Activated naive CD4-positive, alpha-beta T cell treated with anti-CD3 and anti-CD28 coated beads for 36 hours (primary cell): ENCODE results near the gene PRPS1. TPM values are rescaled to one million over a fixed set of nuclear protein-coding genes. Genes with fewer than 3 reads are reported as not detected.
"Not testable (repeated sequence)": the region's sequence is repeated elsewhere in the genome, so short reads cannot be mapped to it uniquely, and the experiment has no call there.

ENCODE experiments used
- CTCF ChIA-PET: fragments of 350-600 bp; sonication (Branson Sonifier 250); formaldehyde crosslinking; loops from one replicate; lab custom pipeline; 2021; ENCODE audit warnings: antibody characterized with exemption; lab: Charles Lee
- DNase-seq: peaks from one replicate; pipeline ENCODE4 v3.0.0-alpha.2; 2020
- H3K27ac Mint-ChIP-seq: one replicate; pipeline ENCODE4 v1.8.0; 2021; ENCODE audit warnings: mild to moderate bottlenecking, mixed read lengths
- H3K27me3 Mint-ChIP-seq: one replicate; pipeline ENCODE4 v1.8.0; 2021; ENCODE audit warnings: low read depth, mixed read lengths
- H3K36me3 Mint-ChIP-seq: one replicate; pipeline ENCODE4 v1.8.0; 2021; ENCODE audit warnings: low read depth, mixed read lengths
- H3K4me1 Mint-ChIP-seq: one replicate; pipeline ENCODE4 v1.8.0; 2021; ENCODE audit warnings: low read depth, mixed read lengths
- H3K4me3 Mint-ChIP-seq: one replicate; pipeline ENCODE4 v1.8.0; 2021; ENCODE audit warnings: mild to moderate bottlenecking, moderate library complexity, mixed read lengths
- H3K9me3 Mint-ChIP-seq: one replicate; pipeline ENCODE4 v1.8.0; 2021; ENCODE audit warnings: mixed read lengths
- intact Hi-C: fragments of 100-400 bp; cut with micrococcal nuclease; formaldehyde crosslinking; loops from one replicate; pipeline ENCODE4 v1.15.1; 2023
- total RNA-seq, 2 experiments: library from RNA; stranded (reverse); gene quantifications; one replicate each; pipeline ENCODE4 v1.2.3, GENCODE V29; 2021

PRPS1 gene
- total RNA-seq, 2 experiments from 2014 or later = 195 to 196 TPM

DNA sequence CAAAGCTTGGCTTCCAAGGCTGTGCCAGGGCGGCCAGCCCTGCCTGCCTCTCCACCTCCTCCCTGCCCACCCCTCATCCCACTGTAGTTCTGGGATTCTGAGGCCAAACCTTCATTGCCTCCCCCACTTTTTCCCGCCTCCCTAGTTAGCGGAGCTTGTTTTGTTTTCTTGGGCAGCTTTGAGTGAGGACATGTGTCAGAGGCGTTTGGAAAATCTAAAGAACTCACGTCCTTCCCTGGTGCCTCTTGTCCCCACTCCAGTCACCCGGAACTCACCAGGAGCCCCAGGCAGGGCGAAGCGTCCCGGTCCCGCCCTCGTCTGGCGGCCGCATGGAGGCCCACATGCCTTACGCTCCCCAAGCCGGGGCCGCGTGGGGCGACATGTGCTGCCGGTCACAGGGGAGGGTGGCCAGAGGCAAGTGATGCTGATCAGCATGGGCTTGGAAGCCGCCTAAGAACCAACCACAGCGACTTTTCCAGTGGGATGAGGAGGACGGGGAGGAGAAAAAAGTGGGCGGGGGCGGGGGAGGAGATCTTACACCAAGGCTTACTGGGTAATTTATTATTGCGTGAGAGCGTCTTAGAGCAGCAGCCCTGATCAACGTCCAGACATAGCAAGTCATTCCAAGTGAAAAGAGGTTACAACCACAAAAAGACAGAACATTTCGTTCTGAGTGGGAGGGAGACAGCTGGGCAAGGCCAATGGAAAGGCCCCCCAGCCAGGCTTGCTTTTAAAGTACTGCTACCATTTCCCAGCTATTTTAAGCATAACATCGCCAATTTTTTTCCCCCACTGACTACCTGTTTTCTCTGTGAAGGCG lies 48.5 kb downstream of the PRPS1 start:
- DNase-seq = peak; percentile 53
- Mint-ChIP-seq H3K4me1 (peaks cover 61% of the 10 kb centered on the region), H3K4me3 (peak overlapping the region; percentile 88), H3K36me3 (no peaks in the 10 kb centered on the region), H3K27ac (peak overlapping the region; percentile 94), H3K9me3 (no peaks in the 10 kb centered on the region), H3K27me3 (no peaks in the 10 kb centered on the region)
- intact Hi-C loops = loop anchor here (2.0 kb wide), 1 partner anchor 172 kb away; no protein-coding TSS in a partner anchor
- CTCF ChIA-PET = interaction anchor here (1.1 to 9.8 kb wide), 6 partner anchors 21 to 100 kb away, joined by 3 to 171 read pairs (median 4); partner anchors contain the start of genes NCBP2L and TSC22D3

- H3K36me3 Mint-ChIP-seq = no peaks in the 10 kb centered on the region
- intact Hi-C loops = loop anchor here (2.0 kb wide), 1 partner anchor 171 kb away; no protein-coding TSS in a partner anchor
- peaks cover 58% of the 10 kb centered on the region for H3K4me1 Mint-ChIP-seq
- DNase-seq = no peak
- H3K9me3 Mint-ChIP-seq = no peaks in the 10 kb centered on the region
- H3K27me3 Mint-ChIP-seq = no peaks in the 10 kb centered on the region
- peak overlapping the region; percentile 94 for H3K27ac Mint-ChIP-seq
- peak overlapping the region; percentile 88 for H3K4me3 Mint-ChIP-seq
- CTCF ChIA-PET = interaction anchor here (2.0 to 9.8 kb wide), 2 partner anchors 41 to 99 kb away, joined by 10 to 171 read pairs; partner anchors contain the start of genes NCBP2L and TSC22D3
Measured at GRCh38 chrX:107677501-107677901, 49.2 kb downstream of the PRPS1 start.

GRCh38 chrX:107677909-107678308 lies 49.6 kb downstream of the PRPS1 start:
- Mint-ChIP-seq H3K9me3 (no peaks in the 10 kb centered on the region), H3K27ac (peak overlapping the region; percentile 94), H3K36me3 (no peaks in the 10 kb centered on the region), H3K4me3 (peak overlapping the region; percentile 88), H3K27me3 (no peaks in the 10 kb centered on the region), H3K4me1 (peaks cover 56% of the 10 kb centered on the region)
- no peak for DNase-seq
- intact Hi-C loops = loop anchor here (2.0 kb wide), 1 partner anchor 171 kb away; no protein-coding TSS in a partner anchor
- CTCF ChIA-PET = interaction anchor here (2.0 to 9.8 kb wide), 2 partner anchors 40 to 98 kb away, joined by 10 to 171 read pairs; partner anchors contain the start of genes NCBP2L and TSC22D3

GRCh38 chrX:107678957-107679740 lies 50.8 kb downstream of the PRPS1 start:
- peak; percentile 87 for DNase-seq
- CTCF ChIA-PET = interaction anchor here (1.1 to 9.8 kb wide), 4 partner anchors 11 to 97 kb away, joined by 3 to 171 read pairs (median 6); partner anchors contain the start of genes NCBP2L and TSC22D3
- H3K27me3 Mint-ChIP-seq = no peaks in the 10 kb centered on the region
- intact Hi-C loops = no loop called here
- H3K27ac Mint-ChIP-seq = peak overlapping the region; percentile 94
- H3K36me3 Mint-ChIP-seq = no peaks in the 10 kb centered on the region
- no peaks in the 10 kb centered on the region for H3K9me3 Mint-ChIP-seq
- H3K4me3 Mint-ChIP-seq = peak overlapping the region; percentile 88
- H3K4me1 Mint-ChIP-seq = peaks cover 52% of the 10 kb centered on the region

- intact Hi-C loops = no loop called here
- DNase-seq = no peak
- H3K27me3 Mint-ChIP-seq = no peaks in the 10 kb centered on the region
- no peak overlapping the region for H3K27ac Mint-ChIP-seq
- peaks cover 52% of the 10 kb centered on the region for H3K4me1 Mint-ChIP-seq
- no peak overlapping the region for H3K4me3 Mint-ChIP-seq
- H3K9me3 Mint-ChIP-seq = no peaks in the 10 kb centered on the region
- CTCF ChIA-PET = no interaction called here
- no peaks in the 10 kb centered on the region for H3K36me3 Mint-ChIP-seq
Measured at GRCh38 chrX:107682256-107682655, 53.9 kb downstream of the PRPS1 start.

- intact Hi-C loops = no loop called here
- DNase-seq = no peak
- Mint-ChIP-seq H3K27me3 (no peaks in the 10 kb centered on the region), H3K9me3 (no peaks in the 10 kb centered on the region), H3K4me1 (peaks cover 46% of the 10 kb centered on the region), H3K36me3 (no peaks in the 10 kb centered on the region), H3K4me3 (no peak overlapping the region), H3K27ac (no peak overlapping the region)
- CTCF ChIA-PET = interaction anchor here (0.6 to 1.3 kb wide), 2 partner anchors 9 to 144 kb away, joined by 3 read pairs; no protein-coding TSS in a partner anchor
Measured at GRCh38 chrX:107683124-107683895, 55.0 kb downstream of the PRPS1 start.

- Mint-ChIP-seq H3K27ac (no peak overlapping the region), H3K36me3 (no peaks in the 10 kb centered on the region)
- CTCF ChIA-PET = interaction anchor here (1.3 kb wide), 1 partner anchor 10 kb away, joined by 3 read pairs; no protein-coding TSS in a partner anchor
Measured at GRCh38 chrX:107683931-107684330, 55.6 kb downstream of the PRPS1 start.

DNA sequence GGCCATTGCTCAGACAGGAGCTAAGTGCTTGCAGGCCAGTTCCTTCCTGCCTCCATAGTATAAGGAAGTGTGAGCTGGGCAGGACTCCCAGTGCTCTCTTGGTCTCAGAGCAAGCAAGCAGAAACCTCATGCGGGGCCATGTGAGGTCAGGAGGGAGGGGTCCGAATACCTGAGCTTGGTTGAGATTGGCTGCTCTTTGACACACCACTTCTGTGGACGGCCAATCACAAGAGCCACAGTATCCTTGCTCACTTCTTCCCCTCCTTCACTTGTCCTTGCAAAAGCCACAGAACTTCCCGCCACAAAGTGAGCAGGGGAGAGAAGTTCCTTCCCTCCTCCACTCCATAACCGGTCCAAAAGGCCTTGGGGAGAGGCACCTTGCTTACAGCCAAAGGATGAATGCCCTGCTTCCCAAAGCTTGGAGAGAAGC lies 56.7 kb downstream of the PRPS1 start:
- intact Hi-C loops = no loop called here
- DNase-seq = peak; percentile 39
- no peak overlapping the region for H3K27ac Mint-ChIP-seq
- H3K27me3 Mint-ChIP-seq = no peaks in the 10 kb centered on the region
- peaks cover 31% of the 10 kb centered on the region for H3K4me1 Mint-ChIP-seq
- H3K9me3 Mint-ChIP-seq = no peaks in the 10 kb centered on the region
- CTCF ChIA-PET = interaction anchor here (0.8 kb wide), 1 partner anchor 25 kb away, joined by 3 read pairs; no protein-coding TSS in a partner anchor
- no peak overlapping the region for H3K4me3 Mint-ChIP-seq
- no peaks in the 10 kb centered on the region for H3K36me3 Mint-ChIP-seq

More at GRCh38 chrX:107683931-107684330, 55.6 kb downstream of the PRPS1 start:
- Mint-ChIP-seq H3K4me3 (no peak overlapping the region), H3K4me1 (peaks cover 40% of the 10 kb centered on the region), H3K27me3 (no peaks in the 10 kb centered on the region), H3K9me3 (no peaks in the 10 kb centered on the region)
- no peak for DNase-seq
- intact Hi-C loops = no loop called here

DNA sequence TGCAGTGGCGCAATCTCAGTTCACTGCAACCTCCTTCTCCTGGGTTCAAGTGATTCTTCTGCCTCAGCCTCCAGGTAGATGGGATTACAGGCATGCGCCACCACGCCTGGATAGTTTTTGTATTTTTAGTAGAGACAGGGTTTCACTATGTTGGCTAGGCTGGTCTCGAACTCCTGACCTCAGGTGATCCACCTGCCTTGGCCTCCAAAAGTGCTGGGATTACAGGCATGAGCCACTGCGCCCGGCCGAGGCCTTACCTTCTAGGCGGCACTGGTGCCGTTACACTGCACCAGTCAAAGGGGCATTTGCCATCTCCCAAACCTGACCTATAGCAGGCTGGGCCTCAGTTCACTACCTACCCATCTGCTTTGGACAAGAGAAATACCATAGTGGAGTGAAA lies 57.3 kb downstream of the PRPS1 start:
- H3K4me1 Mint-ChIP-seq = peaks cover 28% of the 10 kb centered on the region
- H3K27me3 Mint-ChIP-seq, DNase-seq, H3K27ac Mint-ChIP-seq, intact Hi-C loops, H3K4me3 Mint-ChIP-seq, H3K36me3 Mint-ChIP-seq, H3K9me3 Mint-ChIP-seq, CTCF ChIA-PET: not testable (repeated sequence)

GRCh38 chrX:107686026-107686425 lies 57.7 kb downstream of the PRPS1 start:
- no peak overlapping the region for H3K4me3 Mint-ChIP-seq
- intact Hi-C loops = no loop called here
- CTCF ChIA-PET = interaction anchor here (0.7 to 1.0 kb wide), 2 partner anchors 12 to 26 kb away, joined by 4 read pairs; no protein-coding TSS in a partner anchor

DNA sequence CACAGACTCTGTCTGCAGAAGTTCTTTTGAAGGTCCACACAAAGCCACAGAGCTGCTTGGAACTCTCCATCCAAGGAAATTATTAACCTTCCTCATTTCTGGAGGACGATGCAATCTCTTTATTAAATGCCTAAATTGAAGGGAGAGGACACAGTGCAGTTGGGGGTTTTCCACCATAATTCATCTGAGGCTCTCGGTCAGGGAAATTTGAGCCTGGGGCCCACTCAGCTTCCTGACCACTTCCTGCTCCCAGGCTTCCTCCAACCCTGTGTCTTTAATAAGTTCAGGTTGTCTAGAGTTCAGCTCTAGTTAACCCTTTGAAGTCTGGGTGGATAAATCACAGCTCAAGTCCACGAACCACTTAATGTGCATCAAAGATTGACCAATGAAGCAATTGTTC lies 58.5 kb downstream of the PRPS1 start:
- Mint-ChIP-seq H3K9me3 (no peaks in the 10 kb centered on the region), H3K4me3 (no peak overlapping the region), H3K27me3 (no peaks in the 10 kb centered on the region), H3K27ac (no peak overlapping the region), H3K4me1 (peaks cover 30% of the 10 kb centered on the region), H3K36me3 (no peaks in the 10 kb centered on the region)
- CTCF ChIA-PET = interaction anchor here (0.7 to 1.0 kb wide), 2 partner anchors 11 to 27 kb away, joined by 4 read pairs; no protein-coding TSS in a partner anchor
- no peak for DNase-seq
- intact Hi-C loops = no loop called here

More at GRCh38 chrX:107686026-107686425, 57.7 kb downstream of the PRPS1 start:
- H3K27ac Mint-ChIP-seq = no peak overlapping the region
- H3K36me3 Mint-ChIP-seq = no peaks in the 10 kb centered on the region
- DNase-seq = no peak
- no peaks in the 10 kb centered on the region for H3K9me3 Mint-ChIP-seq
- H3K4me1 Mint-ChIP-seq = peaks cover 28% of the 10 kb centered on the region
- H3K27me3 Mint-ChIP-seq = no peaks in the 10 kb centered on the region
